ENCODE data around the gene CEP112.

DNA sequence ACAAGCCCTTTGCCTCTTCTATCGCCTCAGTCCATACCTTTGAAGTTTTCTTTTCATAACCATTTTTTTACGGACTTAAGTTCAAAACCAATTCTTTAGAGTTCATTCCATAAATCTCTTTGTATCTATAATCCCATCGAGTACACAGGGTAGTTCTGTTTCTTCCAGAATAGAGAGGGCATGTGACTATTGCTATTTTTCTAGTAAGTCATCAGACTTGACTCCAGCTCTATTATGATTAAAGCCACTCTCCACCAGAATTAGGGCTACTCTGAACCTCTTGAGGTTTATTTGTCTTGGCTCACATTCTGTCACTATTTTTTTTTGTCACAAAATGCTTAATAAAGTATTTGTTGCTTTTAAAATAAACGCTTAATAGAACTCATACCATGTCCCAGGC lies 438.6 kb downstream of the CEP112 start:
- TF ChIP-seq RAD21 (IDR thresholded peaks at IDR 0.05) (no peak), FOXA1 (IDR thresholded peaks at IDR 0.05) (no peak), JUND (IDR thresholded peaks at IDR 0.05) (no peak), TAF1 (conservative IDR thresholded peaks at IDR 0.05) (no peak)

Data from liver (tissue), 2 donors.